Vagina (tissue), 2 donors: ENCODE results near the gene CDC34.

Experiments
- POLR2A ChIP-seq, 2 donors: fragments of 450-650 bp; IDR thresholded peaks; one replicate each; pipeline ENCODE4 v1.6.1; 2017; ENCODE audit warnings: antibody characterized with exemption in 2 of 2, mild to moderate bottlenecking in 2 of 2, moderate library complexity in 2 of 2
- TF ChIP-seq, protein P1 (sequence below), 3 experiments: fragments of 450-650 bp in 2 of 3; fragments of 200-600 bp in 1 of 3; sonication (generic) in 1 of 3; IDR thresholded peaks; one replicate each; pipeline ENCODE4 v1.5.1; 2017 to 2019; ENCODE audit warnings: antibody characterized with exemption in 3 of 3, mild to moderate bottlenecking in 2 of 3, moderate library complexity in 2 of 3

DNA sequence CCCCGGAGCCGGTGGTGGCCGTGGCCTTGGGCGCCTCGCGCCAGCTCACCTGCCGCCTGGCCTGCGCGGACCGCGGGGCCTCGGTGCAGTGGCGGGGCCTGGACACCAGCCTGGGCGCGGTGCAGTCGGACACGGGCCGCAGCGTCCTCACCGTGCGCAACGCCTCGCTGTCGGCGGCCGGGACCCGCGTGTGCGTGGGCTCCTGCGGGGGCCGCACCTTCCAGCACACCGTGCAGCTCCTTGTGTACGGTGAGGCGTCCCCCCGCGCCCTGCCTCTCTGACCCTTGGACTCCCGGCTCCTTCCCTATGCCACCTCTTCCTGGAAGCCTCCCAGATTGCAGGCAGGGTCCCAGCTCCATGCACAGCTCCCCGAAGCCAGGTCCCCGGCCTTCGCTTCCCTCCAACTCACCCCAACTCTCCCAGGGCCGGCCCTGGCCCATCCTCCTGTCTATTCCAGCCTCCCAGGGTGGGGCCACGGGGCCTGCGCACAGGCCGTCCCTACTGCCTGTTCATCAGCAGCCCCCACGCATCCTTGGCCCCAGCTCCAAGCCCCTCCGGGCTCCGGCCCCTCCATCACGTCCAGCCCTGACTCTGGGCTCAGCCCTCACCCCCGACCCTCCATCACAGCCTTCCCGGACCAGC lies 33.6 kb upstream of the CDC34 start:
- TF ChIP-seq, protein P1, sequence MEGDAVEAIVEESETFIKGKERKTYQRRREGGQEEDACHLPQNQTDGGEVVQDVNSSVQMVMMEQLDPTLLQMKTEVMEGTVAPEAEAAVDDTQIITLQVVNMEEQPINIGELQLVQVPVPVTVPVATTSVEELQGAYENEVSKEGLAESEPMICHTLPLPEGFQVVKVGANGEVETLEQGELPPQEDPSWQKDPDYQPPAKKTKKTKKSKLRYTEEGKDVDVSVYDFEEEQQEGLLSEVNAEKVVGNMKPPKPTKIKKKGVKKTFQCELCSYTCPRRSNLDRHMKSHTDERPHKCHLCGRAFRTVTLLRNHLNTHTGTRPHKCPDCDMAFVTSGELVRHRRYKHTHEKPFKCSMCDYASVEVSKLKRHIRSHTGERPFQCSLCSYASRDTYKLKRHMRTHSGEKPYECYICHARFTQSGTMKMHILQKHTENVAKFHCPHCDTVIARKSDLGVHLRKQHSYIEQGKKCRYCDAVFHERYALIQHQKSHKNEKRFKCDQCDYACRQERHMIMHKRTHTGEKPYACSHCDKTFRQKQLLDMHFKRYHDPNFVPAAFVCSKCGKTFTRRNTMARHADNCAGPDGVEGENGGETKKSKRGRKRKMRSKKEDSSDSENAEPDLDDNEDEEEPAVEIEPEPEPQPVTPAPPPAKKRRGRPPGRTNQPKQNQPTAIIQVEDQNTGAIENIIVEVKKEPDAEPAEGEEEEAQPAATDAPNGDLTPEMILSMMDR (IDR thresholded peaks at IDR 0.05), result no peak
- TF ChIP-seq POLR2A (IDR thresholded peaks at IDR 0.05), result no peak
